ENCODE measurements around the gene RBPJL.

Gene RBPJL

GRCh38 chr20:45306431-45306982 lies at the start of gene RBPJL:
RBPJL (plus strand) TSS chr20:45306840; CDS start chr20:45306923, 83 bp downstream.
- peaks cover 64% of the 10 kb centered on the region for H3K27me3 Mint-ChIP-seq
- no peak within 1 kb of the TSS for H3K27ac Mint-ChIP-seq
- H3K36me3 Mint-ChIP-seq (ENCODE audit: low read depth), result peaks cover 4% of the 10 kb centered on the region
- no peaks in the 10 kb centered on the region for H3K9me3 Mint-ChIP-seq
- peaks cover 27% of the 10 kb centered on the region for H3K4me1 Mint-ChIP-seq (ENCODE audit: low read depth)
- H3K4me3 Mint-ChIP-seq, result no peak within 1 kb of the TSS

GRCh38 chr20:45257161-45257560 lies 49.5 kb upstream of the RBPJL start:
- H3K27ac Mint-ChIP-seq, result no peak overlapping the region
- H3K36me3 Mint-ChIP-seq (ENCODE audit: low read depth), result no peaks in the 10 kb centered on the region
- H3K4me3 Mint-ChIP-seq, result no peak overlapping the region
- peaks cover 39% of the 10 kb centered on the region for H3K27me3 Mint-ChIP-seq
- no peaks in the 10 kb centered on the region for H3K4me1 Mint-ChIP-seq (ENCODE audit: low read depth)
- H3K9me3 Mint-ChIP-seq, result no peaks in the 10 kb centered on the region

DNA sequence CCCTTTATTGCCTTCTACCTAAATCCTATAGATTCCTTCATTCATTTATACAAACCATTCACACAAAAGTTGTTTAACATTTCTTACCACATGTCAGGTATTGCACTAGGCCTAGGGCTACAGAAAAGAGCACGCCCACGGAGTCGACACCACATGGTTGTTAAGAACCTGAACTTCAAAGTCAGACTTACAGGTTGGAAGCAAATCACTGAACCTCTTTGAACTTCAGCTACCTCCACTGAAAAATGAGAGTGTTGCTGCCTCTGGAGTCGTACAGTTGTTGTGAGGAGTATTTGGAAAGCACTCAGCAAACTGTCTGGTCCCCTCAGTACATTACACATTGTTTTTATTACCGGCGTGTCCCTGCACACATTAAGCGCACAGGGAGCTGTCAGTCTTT lies 48.9 kb upstream of the RBPJL start:
- no peak overlapping the region for H3K4me3 Mint-ChIP-seq
- H3K9me3 Mint-ChIP-seq, result no peaks in the 10 kb centered on the region
- H3K27ac Mint-ChIP-seq, result no peak overlapping the region
- peaks cover 41% of the 10 kb centered on the region for H3K27me3 Mint-ChIP-seq
- no peaks in the 10 kb centered on the region for H3K4me1 Mint-ChIP-seq (ENCODE audit: low read depth)
- H3K36me3 Mint-ChIP-seq (ENCODE audit: low read depth), result no peaks in the 10 kb centered on the region

- H3K27me3 Mint-ChIP-seq, result peaks cover 44% of the 10 kb centered on the region
- no peaks in the 10 kb centered on the region for H3K4me1 Mint-ChIP-seq (ENCODE audit: low read depth)
- H3K4me3 Mint-ChIP-seq, result no peak overlapping the region
- H3K36me3 Mint-ChIP-seq (ENCODE audit: low read depth), result no peaks in the 10 kb centered on the region
- H3K9me3 Mint-ChIP-seq, result no peaks in the 10 kb centered on the region
- no peak overlapping the region for H3K27ac Mint-ChIP-seq
Measured at GRCh38 chr20:45258259-45258658, 48.4 kb upstream of the RBPJL start.

DNA sequence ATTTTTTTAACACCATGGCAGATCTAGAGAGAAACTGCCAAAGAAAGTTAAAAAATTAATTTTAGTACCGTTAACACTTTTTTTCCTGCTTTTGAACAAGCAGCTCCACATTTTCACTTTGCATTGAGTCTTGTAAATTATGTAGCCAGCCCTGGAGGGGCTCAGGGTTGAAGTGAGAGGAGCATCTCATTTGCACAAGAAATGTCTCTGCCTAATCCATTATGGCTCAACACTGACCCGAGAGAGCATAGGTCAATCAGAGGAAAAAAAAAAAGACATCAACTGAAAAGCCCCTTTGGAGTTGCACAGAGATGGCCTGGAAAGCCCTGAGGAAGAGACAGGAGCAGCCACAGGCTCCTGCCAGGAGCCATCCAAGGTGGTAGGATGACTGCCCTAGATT lies 48.0 kb upstream of the RBPJL start:
- Mint-ChIP-seq H3K27ac (no peak overlapping the region), H3K4me3 (no peak overlapping the region), H3K9me3 (no peaks in the 10 kb centered on the region), H3K27me3 (peaks cover 40% of the 10 kb centered on the region), H3K36me3 (ENCODE audit: low read depth) (no peaks in the 10 kb centered on the region), H3K4me1 (ENCODE audit: low read depth) (no peaks in the 10 kb centered on the region)

DNA sequence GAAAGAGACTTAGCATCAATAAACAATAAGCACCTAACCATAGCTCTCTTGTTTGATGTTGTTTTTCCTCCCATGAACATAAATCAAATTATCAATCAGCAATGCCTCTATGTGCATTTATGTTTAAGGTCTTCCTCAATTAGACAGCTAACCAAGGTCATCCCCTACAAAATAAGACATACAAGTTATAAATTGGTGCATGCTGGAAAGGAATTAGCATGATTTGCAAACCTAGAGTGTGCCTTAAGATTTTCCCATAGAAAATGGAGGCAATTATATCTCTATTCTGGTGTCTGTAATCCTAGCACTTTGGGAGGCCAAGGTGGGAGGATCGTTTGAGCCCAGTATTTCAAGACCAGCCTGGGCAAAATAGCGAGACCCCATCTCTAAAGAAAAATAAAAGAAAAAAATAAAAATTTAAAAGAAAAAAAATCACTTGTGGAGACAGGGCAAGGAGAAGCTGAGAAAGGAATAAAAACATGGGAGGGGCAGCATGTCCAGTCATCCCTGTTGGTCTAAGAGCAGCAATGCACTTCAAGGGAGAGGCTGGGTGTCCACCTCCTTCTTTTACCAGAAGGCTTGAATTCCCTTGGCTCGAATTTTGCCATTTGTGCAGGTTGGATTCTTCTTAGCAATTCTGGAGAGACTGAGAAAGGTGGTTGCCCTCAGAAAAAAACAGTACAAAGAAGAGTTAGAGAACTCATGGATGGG lies 42.9 kb upstream of the RBPJL start:
- no peaks in the 10 kb centered on the region for H3K4me1 Mint-ChIP-seq (ENCODE audit: low read depth)
- no peak overlapping the region for H3K27ac Mint-ChIP-seq
- peaks cover 44% of the 10 kb centered on the region for H3K27me3 Mint-ChIP-seq
- no peak overlapping the region for H3K4me3 Mint-ChIP-seq
- H3K9me3 Mint-ChIP-seq, result no peaks in the 10 kb centered on the region
- no peaks in the 10 kb centered on the region for H3K36me3 Mint-ChIP-seq (ENCODE audit: low read depth)

DNA sequence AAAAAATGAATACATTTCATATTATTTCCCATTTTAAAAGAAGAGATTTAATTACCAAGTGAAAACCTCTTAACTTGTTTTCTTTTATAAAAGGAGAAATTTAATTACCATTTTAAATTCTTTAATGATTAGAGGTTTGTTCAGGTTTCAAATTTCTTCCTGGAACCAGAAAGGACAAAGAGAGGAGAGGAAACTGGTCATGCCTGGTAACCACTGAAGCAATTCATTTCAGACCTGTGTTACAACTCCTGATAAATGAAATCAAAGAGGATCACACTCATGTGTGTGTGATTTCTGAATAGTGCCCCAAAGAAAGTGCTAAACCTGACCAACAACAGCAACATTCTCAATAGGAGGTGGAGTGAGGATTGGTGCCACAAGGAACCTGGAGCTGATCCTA lies 39.7 kb upstream of the RBPJL start:
- no peaks in the 10 kb centered on the region for H3K9me3 Mint-ChIP-seq
- no peaks in the 10 kb centered on the region for H3K4me1 Mint-ChIP-seq (ENCODE audit: low read depth)
- no peak overlapping the region for H3K4me3 Mint-ChIP-seq
- peaks cover 39% of the 10 kb centered on the region for H3K27me3 Mint-ChIP-seq
- H3K36me3 Mint-ChIP-seq (ENCODE audit: low read depth), result no peaks in the 10 kb centered on the region
- H3K27ac Mint-ChIP-seq, result no peak overlapping the region

- Mint-ChIP-seq H3K27ac (no peak overlapping the region), H3K4me1 (ENCODE audit: low read depth) (no peaks in the 10 kb centered on the region), H3K9me3 (no peaks in the 10 kb centered on the region), H3K36me3 (ENCODE audit: low read depth) (no peaks in the 10 kb centered on the region), H3K27me3 (peaks cover 40% of the 10 kb centered on the region), H3K4me3 (no peak overlapping the region)
Measured at GRCh38 chr20:45268531-45268930, 38.1 kb upstream of the RBPJL start.

DNA sequence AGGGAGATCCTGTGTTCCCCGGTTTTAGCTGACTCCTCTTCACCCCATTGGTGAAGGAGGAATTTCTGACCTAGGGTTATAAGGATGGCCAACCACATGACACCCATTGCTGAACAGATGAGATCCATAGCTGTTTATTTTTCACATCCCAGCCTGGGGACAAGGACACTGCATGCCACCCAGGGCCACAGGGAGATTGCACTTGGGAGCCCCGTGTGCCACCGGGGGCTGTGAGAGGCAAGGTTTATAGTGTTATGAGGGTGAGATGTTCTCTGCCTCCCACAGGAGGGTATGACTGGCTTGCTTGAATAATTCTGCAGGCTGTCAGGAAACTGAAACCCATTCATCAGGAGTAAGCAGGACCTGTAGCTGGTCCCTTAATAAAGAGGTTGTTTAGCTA lies 37.6 kb upstream of the RBPJL start:
- peaks cover 45% of the 10 kb centered on the region for H3K27me3 Mint-ChIP-seq
- no peaks in the 10 kb centered on the region for H3K4me1 Mint-ChIP-seq (ENCODE audit: low read depth)
- no peak overlapping the region for H3K4me3 Mint-ChIP-seq
- H3K27ac Mint-ChIP-seq, result no peak overlapping the region
- no peaks in the 10 kb centered on the region for H3K9me3 Mint-ChIP-seq
- H3K36me3 Mint-ChIP-seq (ENCODE audit: low read depth), result no peaks in the 10 kb centered on the region

- no peaks in the 10 kb centered on the region for H3K9me3 Mint-ChIP-seq
- H3K4me1 Mint-ChIP-seq (ENCODE audit: low read depth), result no peaks in the 10 kb centered on the region
- no peak overlapping the region for H3K4me3 Mint-ChIP-seq
- H3K36me3 Mint-ChIP-seq (ENCODE audit: low read depth), result no peaks in the 10 kb centered on the region
- H3K27me3 Mint-ChIP-seq, result peaks cover 52% of the 10 kb centered on the region
- no peak overlapping the region for H3K27ac Mint-ChIP-seq
Measured at GRCh38 chr20:45269754-45270270, 36.8 kb upstream of the RBPJL start.

DNA sequence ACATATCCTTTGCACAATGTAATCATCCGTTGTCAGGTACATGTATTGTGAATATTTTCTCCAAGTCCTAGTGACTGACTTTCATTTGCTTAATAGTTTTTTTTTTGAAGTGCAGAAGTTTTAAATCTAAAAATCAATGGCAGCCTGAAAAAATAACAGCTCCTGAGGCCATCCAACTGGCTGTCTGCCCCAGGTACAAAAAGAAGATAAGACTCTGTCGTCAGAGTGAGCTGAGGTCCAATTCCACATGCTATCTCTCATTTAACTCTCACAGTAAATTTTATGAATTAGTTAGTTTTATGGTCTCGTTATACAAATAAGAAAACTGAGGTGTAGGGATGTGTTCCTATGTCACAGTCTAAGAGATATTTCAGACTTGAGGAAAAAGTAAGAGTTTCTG lies 31.3 kb upstream of the RBPJL start:
- Mint-ChIP-seq H3K4me3 (no peak overlapping the region), H3K27me3 (peaks cover 65% of the 10 kb centered on the region), H3K27ac (no peak overlapping the region), H3K9me3 (no peaks in the 10 kb centered on the region), H3K4me1 (ENCODE audit: low read depth) (no peaks in the 10 kb centered on the region), H3K36me3 (ENCODE audit: low read depth) (no peaks in the 10 kb centered on the region)

- H3K9me3 Mint-ChIP-seq, result no peaks in the 10 kb centered on the region
- no peaks in the 10 kb centered on the region for H3K36me3 Mint-ChIP-seq (ENCODE audit: low read depth)
Measured at GRCh38 chr20:45279992-45280391, 26.6 kb upstream of the RBPJL start.

DNA sequence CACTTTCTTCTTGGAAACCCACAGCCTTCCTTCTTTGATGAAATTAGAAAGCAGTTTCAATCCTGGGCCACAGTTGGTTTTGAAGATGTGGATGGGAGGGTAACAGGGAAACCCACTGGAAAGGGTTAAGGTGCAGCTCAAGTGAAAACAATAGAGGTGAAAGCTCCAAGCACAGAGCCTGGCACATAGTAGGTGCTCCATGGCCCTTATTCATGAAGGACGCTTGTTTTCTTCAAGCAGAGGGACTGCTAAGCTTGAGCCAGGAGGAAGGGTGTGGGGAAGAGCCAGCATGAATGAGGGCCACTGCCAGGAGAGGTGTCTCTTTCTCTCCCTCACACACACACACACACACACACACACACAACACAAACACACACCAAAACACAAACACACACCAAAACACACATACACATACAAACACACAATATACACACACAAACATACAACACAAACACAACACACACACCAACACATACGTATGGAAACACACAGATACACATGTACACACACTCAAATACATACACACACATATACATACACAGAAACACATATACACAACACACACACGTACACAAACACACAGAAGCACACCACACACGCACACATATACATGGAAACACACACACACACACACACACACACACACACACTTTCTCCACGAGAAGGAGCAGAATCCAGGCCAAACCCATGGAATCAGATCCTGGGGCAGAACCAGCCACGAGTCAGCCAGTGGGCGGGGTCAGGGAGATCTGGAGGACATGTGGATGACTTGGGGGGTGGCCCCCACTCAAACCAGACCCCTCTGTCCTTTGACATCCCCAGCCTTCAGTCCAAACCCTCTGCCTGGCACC lies 23.7 kb upstream of the RBPJL start:
- H3K36me3 Mint-ChIP-seq (ENCODE audit: low read depth), result no peaks in the 10 kb centered on the region
- H3K4me1 Mint-ChIP-seq (ENCODE audit: low read depth), result no peaks in the 10 kb centered on the region
- H3K27ac Mint-ChIP-seq, result no peak overlapping the region
- H3K27me3 Mint-ChIP-seq, result peaks cover 37% of the 10 kb centered on the region
- no peak overlapping the region for H3K4me3 Mint-ChIP-seq
- no peaks in the 10 kb centered on the region for H3K9me3 Mint-ChIP-seq

More at GRCh38 chr20:45279992-45280391, 26.6 kb upstream of the RBPJL start:
- H3K4me1 Mint-ChIP-seq (ENCODE audit: low read depth), result no peaks in the 10 kb centered on the region
- no peak overlapping the region for H3K4me3 Mint-ChIP-seq
- H3K27ac Mint-ChIP-seq, result no peak overlapping the region
- peaks cover 46% of the 10 kb centered on the region for H3K27me3 Mint-ChIP-seq

DNA sequence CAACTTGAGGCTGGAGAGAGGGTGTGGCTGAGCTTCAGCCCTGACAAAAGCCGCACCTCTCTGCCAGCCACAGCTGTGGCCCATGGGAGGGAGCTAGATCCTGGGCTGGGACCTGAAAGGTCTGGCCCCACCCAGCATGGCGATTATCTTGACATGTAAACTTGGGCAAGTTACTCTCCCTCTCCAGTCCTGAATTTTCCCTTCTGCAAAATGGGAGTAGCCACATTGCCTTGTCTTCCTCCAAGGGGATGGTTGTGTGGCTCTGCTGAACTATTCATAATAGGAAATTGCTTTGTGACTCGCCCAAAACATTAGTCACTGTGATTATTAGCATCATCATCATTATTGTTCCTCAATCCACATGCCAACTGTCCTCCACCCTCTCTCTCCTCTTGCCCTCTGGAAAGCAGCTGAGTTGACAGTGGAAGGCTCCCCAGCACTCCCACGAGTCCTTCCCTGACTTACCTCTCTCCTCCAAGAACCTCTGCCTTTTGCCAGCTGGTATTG lies 23.0 kb upstream of the RBPJL start:
- Mint-ChIP-seq H3K27me3 (peaks cover 42% of the 10 kb centered on the region), H3K4me1 (ENCODE audit: low read depth) (no peaks in the 10 kb centered on the region), H3K27ac (no peak overlapping the region), H3K36me3 (ENCODE audit: low read depth) (no peaks in the 10 kb centered on the region), H3K9me3 (no peaks in the 10 kb centered on the region), H3K4me3 (no peak overlapping the region)

- H3K4me3 Mint-ChIP-seq, result no peak overlapping the region
Measured at GRCh38 chr20:45288376-45288775, 18.3 kb upstream of the RBPJL start.

More at GRCh38 chr20:45288376-45288775, 18.3 kb upstream of the RBPJL start:
- Mint-ChIP-seq H3K27ac (no peak overlapping the region), H3K27me3 (peaks cover 49% of the 10 kb centered on the region), H3K4me1 (ENCODE audit: low read depth) (peaks cover 4% of the 10 kb centered on the region), H3K36me3 (ENCODE audit: low read depth) (no peaks in the 10 kb centered on the region), H3K9me3 (no peaks in the 10 kb centered on the region)
